Thyroid gland (tissue), 4 donors: ENCODE measurements around the gene TMEM50B. TPM values are rescaled to one million over a fixed set of nuclear protein-coding genes. Genes with fewer than 3 reads are reported as not detected.

Experiments used
- DNase-seq, 2 donors: peaks; one replicate each; pipeline ENCODE4 v3.0.0-alpha.2; 2019
- H3K27ac ChIP-seq, 3 donors: fragments of 200-600 bp; sonication (generic); 1 replicate in 2 of 3; 2 replicates in 1 of 3; pipeline ENCODE4 v1.5.1; 2016 to 2019; ENCODE audit warnings: mild to moderate bottlenecking in 1 of 3, moderate library complexity in 1 of 3
- H3K27me3 ChIP-seq: fragments of 200-600 bp; sonication (generic); one replicate; pipeline ENCODE4 v1.5.1; 2019
- H3K36me3 ChIP-seq, 2 donors: fragments of 200-600 bp; sonication (generic); one replicate each; pipeline ENCODE4 v1.5.1; 2016 to 2019
- H3K4me1 ChIP-seq, 2 donors: fragments of 200-600 bp; sonication (generic); one replicate each; pipeline ENCODE4 v1.5.1; 2017 to 2019
- H3K4me3 ChIP-seq, 3 donors: fragments of 200-600 bp; sonication (generic); replicated peaks in 1 of 3; 1 replicate in 2 of 3; 2 replicates in 1 of 3; pipeline ENCODE4 v1.5.1; 2016; ENCODE audit warnings: mild to moderate bottlenecking in 1 of 3
- H3K9me3 ChIP-seq: fragments of 200-600 bp; sonication (generic); one replicate; pipeline ENCODE4 v1.5.1; 2017
- POLR2A ChIP-seq, 2 donors: fragments of 450-650 bp; IDR thresholded peaks; one replicate each; pipeline ENCODE4 v1.6.1; 2017; ENCODE audit warnings: antibody characterized with exemption in 2 of 2, mild to moderate bottlenecking in 2 of 2, moderate library complexity in 1 of 2
- WGBS, 2 donors: methylation state at CpG; one replicate each; pipeline ENCODE4 v1.1.5; 2017; 5-methylcytosine and 5-hydroxymethylcytosine counted together
- intact Hi-C: fragments of 100-400 bp; cut with DNase I; formaldehyde crosslinking; loops from one replicate; pipeline ENCODE4 v1.15.1; 2023
- total RNA-seq, 4 donors: library from RNA; depleted of rRNA; stranded (reverse); fragments of >200 nt; gene quantifications; one replicate each; pipeline ENCODE4 v1.2.3, GENCODE V29; 2016
- TF ChIP-seq, protein P1 (sequence below), 6 experiments: fragments of 200-600 bp in 3 of 6; fragments of 450-650 bp in 3 of 6; sonication (generic) in 3 of 6; IDR thresholded peaks; one replicate each; pipeline ENCODE4 v1.5.1; 2016 to 2019; ENCODE audit warnings: antibody characterized with exemption in 6 of 6, mild to moderate bottlenecking in 2 of 6, inconsistent platforms in 1 of 6, moderate library complexity in 1 of 6

The TMEM50B gene
- 100 to 1,000 TPM; 202 to 399 (median 295) TPM for total RNA-seq

DNA sequence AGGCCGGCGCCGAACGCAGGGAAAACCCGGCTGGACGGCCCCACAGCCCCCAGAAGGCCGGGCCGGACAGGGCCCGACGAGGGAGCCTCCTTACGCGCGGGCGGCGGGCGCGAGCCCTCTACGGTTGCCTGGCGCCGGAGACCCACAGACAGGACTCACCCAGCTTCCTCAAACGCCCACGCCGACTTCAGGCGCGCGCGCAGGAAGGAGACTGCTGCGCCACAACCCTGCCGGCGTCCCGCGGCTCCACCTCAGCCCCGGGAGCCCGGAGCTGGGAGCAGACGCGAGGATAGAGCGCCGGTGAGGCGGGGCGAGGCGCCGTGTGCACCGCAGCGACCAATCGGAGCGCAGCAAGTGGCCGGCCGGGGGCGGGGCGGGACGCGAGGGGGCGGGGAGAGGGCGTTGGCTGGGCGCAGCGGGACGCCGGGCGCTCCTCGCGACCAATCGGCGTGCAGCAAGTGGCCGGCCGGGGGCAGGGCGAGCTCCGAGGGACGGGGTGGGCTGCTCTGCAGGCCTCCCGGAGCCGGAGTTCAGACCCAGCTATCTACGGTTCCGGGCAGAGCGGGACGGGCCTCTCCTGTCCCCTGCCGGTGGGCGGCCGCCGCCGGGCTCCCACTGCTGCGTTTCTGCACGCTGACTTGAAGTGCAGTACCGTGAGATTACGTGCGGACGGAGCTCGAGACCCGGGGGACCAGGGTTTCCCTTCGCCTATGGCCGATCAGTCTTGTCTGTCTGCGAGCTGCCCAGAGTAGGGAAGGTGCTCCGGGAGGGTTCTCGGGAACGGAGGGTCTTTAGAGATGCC is at the start of gene TMEM50B:
TSS of gene TMEM50B (minus strand) at position 296 of the 802 bp plus-strand sequence. CDS start 11,089 bp downstream, outside the sequence.
- H3K4me1 ChIP-seq, result peaks cover 19 to 36% of the 10 kb centered on the region in 2 donors
- WGBS, 2 donors, result 0 to 2% methylated on average over 3 to 25 of the region's 93 CpGs
- peak; percentile 94 to 98 for TF ChIP-seq POLR2A (IDR thresholded peaks at IDR 0.05)
- TF ChIP-seq, protein P1, sequence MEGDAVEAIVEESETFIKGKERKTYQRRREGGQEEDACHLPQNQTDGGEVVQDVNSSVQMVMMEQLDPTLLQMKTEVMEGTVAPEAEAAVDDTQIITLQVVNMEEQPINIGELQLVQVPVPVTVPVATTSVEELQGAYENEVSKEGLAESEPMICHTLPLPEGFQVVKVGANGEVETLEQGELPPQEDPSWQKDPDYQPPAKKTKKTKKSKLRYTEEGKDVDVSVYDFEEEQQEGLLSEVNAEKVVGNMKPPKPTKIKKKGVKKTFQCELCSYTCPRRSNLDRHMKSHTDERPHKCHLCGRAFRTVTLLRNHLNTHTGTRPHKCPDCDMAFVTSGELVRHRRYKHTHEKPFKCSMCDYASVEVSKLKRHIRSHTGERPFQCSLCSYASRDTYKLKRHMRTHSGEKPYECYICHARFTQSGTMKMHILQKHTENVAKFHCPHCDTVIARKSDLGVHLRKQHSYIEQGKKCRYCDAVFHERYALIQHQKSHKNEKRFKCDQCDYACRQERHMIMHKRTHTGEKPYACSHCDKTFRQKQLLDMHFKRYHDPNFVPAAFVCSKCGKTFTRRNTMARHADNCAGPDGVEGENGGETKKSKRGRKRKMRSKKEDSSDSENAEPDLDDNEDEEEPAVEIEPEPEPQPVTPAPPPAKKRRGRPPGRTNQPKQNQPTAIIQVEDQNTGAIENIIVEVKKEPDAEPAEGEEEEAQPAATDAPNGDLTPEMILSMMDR (IDR thresholded peaks at IDR 0.05), result peak in 4 of 6 experiments; percentile 37 to 68 (median 58)
- intact Hi-C loops, result no loop called here
- no peaks in the 10 kb centered on the region for H3K36me3 ChIP-seq
- no peaks in the 10 kb centered on the region for H3K9me3 ChIP-seq
- H3K27ac ChIP-seq, result peak within 1 kb of the TSS; percentile 95 to 97 (median 96)
- peak within 1 kb of the TSS; percentile 57 to 92 (median 77) for H3K4me3 ChIP-seq
- no peaks in the 10 kb centered on the region for H3K27me3 ChIP-seq
- peak; percentile 96 to 97 for DNase-seq

DNA sequence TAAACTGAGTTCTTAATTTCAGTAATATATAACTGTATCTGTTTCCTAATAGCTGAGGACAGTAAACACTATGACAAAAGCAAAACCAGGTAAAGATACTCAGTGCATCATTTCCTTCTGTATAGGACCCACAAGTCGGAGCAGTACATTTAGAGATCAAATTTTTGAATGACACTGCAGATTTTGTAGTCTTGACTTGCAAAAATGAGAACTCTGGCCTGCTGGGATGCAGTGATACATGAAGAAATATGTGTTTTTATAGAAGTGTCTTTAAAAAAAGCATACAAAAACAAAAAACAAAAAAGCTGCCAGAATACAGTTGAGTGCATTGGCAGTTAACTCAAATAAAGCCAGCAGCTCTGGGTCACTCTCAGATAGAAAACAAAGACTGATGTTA is 43.2 kb upstream of the TMEM50B start:
- no peaks in the 10 kb centered on the region for H3K4me1 ChIP-seq
- DNase-seq, result no peak
- H3K4me3 ChIP-seq, result no peak overlapping the region
- no peaks in the 10 kb centered on the region for H3K9me3 ChIP-seq
- 84 to 88% methylated on average over 1 of the region's 1 CpG for WGBS, 2 donors
- intact Hi-C loops, result no loop called here
- H3K36me3 ChIP-seq, result peaks cover 22 to 23% of the 10 kb centered on the region in 2 donors
- H3K27me3 ChIP-seq, result no peaks in the 10 kb centered on the region
- H3K27ac ChIP-seq, result no peak overlapping the region
- TF ChIP-seq, protein P1 (IDR thresholded peaks at IDR 0.05), result no peak
- TF ChIP-seq POLR2A (IDR thresholded peaks at IDR 0.05), result no peak

GRCh38 chr21:33522297-33522952 is 42.7 kb upstream of the TMEM50B start:
- TF ChIP-seq, protein P1 (IDR thresholded peaks at IDR 0.05), result no peak
- TF ChIP-seq POLR2A (IDR thresholded peaks at IDR 0.05), result no peak
- H3K4me1 ChIP-seq, result no peaks in the 10 kb centered on the region
- no peak overlapping the region for H3K27ac ChIP-seq
- WGBS, 2 donors, result 92% methylated on average over 5 of the region's 5 CpGs
- H3K36me3 ChIP-seq, result peaks cover 19 to 23% of the 10 kb centered on the region in 2 donors
- intact Hi-C loops, result no loop called here
- no peaks in the 10 kb centered on the region for H3K27me3 ChIP-seq
- H3K4me3 ChIP-seq, result no peak overlapping the region
- no peak for DNase-seq
- H3K9me3 ChIP-seq, result no peaks in the 10 kb centered on the region

DNA sequence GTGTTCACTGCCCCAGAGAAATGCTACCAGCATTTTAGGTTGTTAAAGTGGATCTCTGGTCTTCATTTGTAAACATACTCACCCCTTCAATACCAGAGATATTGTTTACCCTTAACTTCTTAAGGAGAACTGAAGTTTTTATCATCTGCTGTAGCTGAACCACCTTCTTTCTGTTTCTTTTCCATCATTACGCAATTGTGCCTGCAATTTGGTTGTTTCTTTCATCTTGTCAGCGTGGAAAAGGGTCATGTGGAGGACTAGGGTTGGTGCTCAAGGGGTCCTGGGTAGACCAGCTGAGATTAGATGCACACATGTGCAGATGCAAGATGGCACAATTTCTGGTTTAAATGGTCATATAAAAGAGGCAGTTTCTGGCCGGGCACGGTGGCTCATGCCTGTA is 39.1 kb upstream of the TMEM50B start:
- Histone ChIP-seq H3K4me3 (no peak overlapping the region), H3K27me3 (no peaks in the 10 kb centered on the region), H3K36me3 (peaks cover 34 to 42% of the 10 kb centered on the region in 2 donors), H3K27ac (no peak overlapping the region), H3K4me1 (no peaks in the 10 kb centered on the region), H3K9me3 (no peaks in the 10 kb centered on the region)
- intact Hi-C loops, result no loop called here
- DNase-seq, result no peak
- TF ChIP-seq, protein P1 (IDR thresholded peaks at IDR 0.05), result no peak
- TF ChIP-seq POLR2A (IDR thresholded peaks at IDR 0.05), result no peak
- WGBS, 2 donors, result 96 to 98% methylated on average over 4 of the region's 4 CpGs

GRCh38 chr21:33514229-33514628 is 34.5 kb upstream of the TMEM50B start:
- Histone ChIP-seq H3K27me3 (no peaks in the 10 kb centered on the region), H3K4me3 (no peak overlapping the region), H3K36me3 (peaks cover 41 to 61% of the 10 kb centered on the region in 2 donors), H3K9me3 (no peaks in the 10 kb centered on the region), H3K4me1 (no peaks in the 10 kb centered on the region), H3K27ac (no peak overlapping the region)
- DNase-seq, result no peak
- TF ChIP-seq POLR2A (IDR thresholded peaks at IDR 0.05), result no peak
- TF ChIP-seq, protein P1 (IDR thresholded peaks at IDR 0.05), result no peak
- 94 to 97% methylated on average over 2 of the region's 2 CpGs for WGBS, 2 donors
- intact Hi-C loops, result no loop called here
